Pancreas (tissue), 10 donors: ENCODE data around the gene IMMP2L. TPM values are rescaled to one million over a fixed set of nuclear protein-coding genes. Genes with fewer than 3 reads are reported as not detected.

Experiments used
- ATAC-seq, 4 donors: fragments of 200-7000 bp; cut with Tn5 transposase; one replicate each; pipeline versions ENCODE4 v1.8.0 to v1.9.1; 2020; ENCODE audit warnings: mild to moderate bottlenecking in 4 of 4, moderate library complexity in 4 of 4
- DNase-seq, 6 donors: peaks; one replicate each; pipeline ENCODE4 v3.0.0-alpha.2; 2020
- FAIRE-seq: peaks from 2 replicates; lab custom pipeline; 2012; peaks lifted over from hg19 to GRCh38; lab: Jason Lieb, UNC
- H3K27ac ChIP-seq, 4 donors: fragments of 200-600 bp; sonication (generic); 1 replicate in 3 of 4; 2 replicates in 1 of 4; pipeline versions ENCODE4 v1.5.0 to v1.8.0; 2020
- H3K27me3 ChIP-seq, 4 donors: fragments of 200-600 bp; one replicate each; pipeline ENCODE4 v1.8.0; 2021
- H3K36me3 ChIP-seq, 3 donors: fragments of 200-600 bp; sonication (generic) in 1 of 3; one replicate each; pipeline versions ENCODE4 v1.5.0 to v1.8.0; 2020 to 2021
- H3K4me1 ChIP-seq, 3 donors: fragments of 200-600 bp; one replicate each; pipeline ENCODE4 v1.8.0; 2021
- H3K4me3 ChIP-seq, 4 donors: fragments of 200-600 bp; sonication (generic) in 2 of 4; one replicate each; pipeline versions ENCODE4 v1.5.0 to v1.8.0; 2020 to 2021
- H3K9me3 ChIP-seq, 4 donors: fragments of 200-600 bp; one replicate each; pipeline ENCODE4 v1.8.0; 2021
- CTCF ChIP-seq, 4 donors: fragments of 200-600 bp; sonication (generic) in 3 of 4; IDR thresholded peaks; one replicate each; pipeline versions ENCODE4 v1.5.0 to v1.8.0; 2021; ENCODE audit warnings: antibody characterized with exemption in 4 of 4
- WGBS, 2 donors: extraction: QIAGEN DNeasy Blood & Tissue Kit; methylation state at CpG; one replicate each; pipeline ENCODE4 v1.1.7; 2013; 5-methylcytosine and 5-hydroxymethylcytosine counted together
- intact Hi-C, 3 donors: fragments of 100-400 bp; cut with DNase I; formaldehyde crosslinking; loops; one replicate each; pipeline versions ENCODE4 v1.11.1 to v1.14.2; 2022
- polyA plus RNA-seq, 2 donors: library from polyadenylated mRNA; stranded (reverse); fragments of 200-250 nt; gene quantifications; one replicate each; pipeline ENCODE4 v1.2.3, GENCODE V29; 2013
- total RNA-seq, 6 donors: library from RNA; stranded (reverse); fragmentation: NEBNext Ultra II Directional in 4 of 6; extraction: Animal tissue kit (Norgen Biotek cat#: 25700) in 4 of 6; gene quantifications; one replicate each; pipeline versions ENCODE4 v1.2.1 to v1.2.4, GENCODE V29; 2021 to 2023
- donor health status: healthy with polysubstance abuse.
- donor health status: DM: no; HTN: no; CAD: no; lungs with moderate emphysema.
- donor health status: DM: no; HTN: no; CAD: no.
- donor health status: control.
- donor health status: control.
- donor health status: Bipolar disorder and iron deficiency.
- donor health status: DM: yes; HTN: yes; CAD: no.
- donor health status: DM: no; HTN: no; CAD: no.
- donor health status: DM: no; HTN: no; CAD: no.
- donor health status: DM: yes; HTN: yes; CAD: no.

Gene IMMP2L
- total and polyA plus RNA-seq, 8 donors, result 7.3 to 30.0 (median 12.9) TPM

GRCh38 chr7:110804501-110804900 is 757.8 kb downstream of the IMMP2L start:
- intact Hi-C loops, result no loop called here
- TF ChIP-seq CTCF (IDR thresholded peaks at IDR 0.05), result no peak
- Histone ChIP-seq H3K27me3 (no peaks in the 10 kb centered on the region), H3K4me3 (no peak overlapping the region), H3K27ac (no peak overlapping the region), H3K9me3 (no peaks in the 10 kb centered on the region), H3K4me1 (no peaks in the 10 kb centered on the region), H3K36me3 (no peaks in the 10 kb centered on the region)
- 91% methylated on average over 5 of the region's 5 CpGs for WGBS, 2 donors
- DNase-seq, result no peak
- no peak for ATAC-seq
- no peak for FAIRE-seq

- ATAC-seq, result no peak
- no peaks in the 10 kb centered on the region for H3K36me3 ChIP-seq
- H3K9me3 ChIP-seq, result no peaks in the 10 kb centered on the region
- FAIRE-seq, result no peak
- TF ChIP-seq CTCF (IDR thresholded peaks at IDR 0.05), result no peak
- intact Hi-C loops, result no loop called here
- H3K4me1 ChIP-seq, result no peaks in the 10 kb centered on the region
- no peak overlapping the region for H3K27ac ChIP-seq
- no peak for DNase-seq
- no peak overlapping the region for H3K4me3 ChIP-seq
- H3K27me3 ChIP-seq, result no peaks in the 10 kb centered on the region
Observed at GRCh38 chr7:110803602-110804143, 758.6 kb downstream of the IMMP2L start.

GRCh38 chr7:110801502-110801901 is 760.8 kb downstream of the IMMP2L start:
- ATAC-seq, result no peak
- intact Hi-C loops, result no loop called here
- Histone ChIP-seq H3K4me1 (no peaks in the 10 kb centered on the region), H3K9me3 (no peaks in the 10 kb centered on the region), H3K27me3 (no peaks in the 10 kb centered on the region), H3K36me3 (no peaks in the 10 kb centered on the region), H3K4me3 (no peak overlapping the region), H3K27ac (no peak overlapping the region)
- WGBS, 2 donors, result 41 to 89% methylated on average over 1 of the region's 1 CpG
- DNase-seq, result no peak
- no peak for FAIRE-seq
- no peak for TF ChIP-seq CTCF (IDR thresholded peaks at IDR 0.05)

- intact Hi-C loops, result no loop called here
- DNase-seq (no peak), ATAC-seq (no peak), FAIRE-seq (no peak)
- no peak overlapping the region for H3K4me3 ChIP-seq
- no peaks in the 10 kb centered on the region for H3K36me3 ChIP-seq
- TF ChIP-seq CTCF (IDR thresholded peaks at IDR 0.05), result no peak
- H3K27me3 ChIP-seq, result no peaks in the 10 kb centered on the region
- H3K27ac ChIP-seq, result no peak overlapping the region
- no peaks in the 10 kb centered on the region for H3K4me1 ChIP-seq
- no peaks in the 10 kb centered on the region for H3K9me3 ChIP-seq
Observed at GRCh38 chr7:110800984-110801383, 761.3 kb downstream of the IMMP2L start.

- H3K36me3 ChIP-seq, result no peaks in the 10 kb centered on the region
- intact Hi-C loops, result no loop called here
- ATAC-seq (no peak), DNase-seq (no peak), FAIRE-seq (no peak)
- H3K4me3 ChIP-seq, result no peak overlapping the region
- H3K27ac ChIP-seq, result no peak overlapping the region
- 90 to 93% methylated on average over 2 of the region's 2 CpGs for WGBS, 2 donors
- no peaks in the 10 kb centered on the region for H3K27me3 ChIP-seq
- TF ChIP-seq CTCF (IDR thresholded peaks at IDR 0.05), result no peak
- no peaks in the 10 kb centered on the region for H3K9me3 ChIP-seq
- H3K4me1 ChIP-seq, result no peaks in the 10 kb centered on the region
Observed at GRCh38 chr7:110797656-110798055, 764.6 kb downstream of the IMMP2L start.
